NCI-H2081 (cell line): Measurements from ENCODE around the gene OPRD1.
A peak's percentile ranks its signal among the peaks of the same experiment; 100 is the strongest.

Experiments used
- DNase-seq, 2 experiments: peaks; one replicate each; lab custom pipeline; 2025; lab: John Stamatoyannopoulos, UW

OPRD1 gene

GRCh38 chr1:28885472-28885877 lies 73.5 kb downstream of the OPRD1 start:
- no peak for DNase-seq

- DNase-seq: no peak
Measured at GRCh38 chr1:28885977-28886730, 74.2 kb downstream of the OPRD1 start.

- peak; percentile 77 to 87 for DNase-seq
Measured at GRCh38 chr1:28886731-28887418, 74.9 kb downstream of the OPRD1 start.

GRCh38 chr1:28887419-28887834 lies 75.5 kb downstream of the OPRD1 start:
- no peak for DNase-seq

- no peak for DNase-seq
Measured at GRCh38 chr1:28887835-28888682, 76.1 kb downstream of the OPRD1 start.

- DNase-seq: no peak
Measured at GRCh38 chr1:28888915-28889314, 76.9 kb downstream of the OPRD1 start.

GRCh38 chr1:28889357-28889756 lies 77.4 kb downstream of the OPRD1 start:
- no peak for DNase-seq

- DNase-seq: no peak
Measured at GRCh38 chr1:28890435-28890834, 78.5 kb downstream of the OPRD1 start.

GRCh38 chr1:28890836-28891235 lies 78.9 kb downstream of the OPRD1 start:
- no peak for DNase-seq

- no peak for DNase-seq
Measured at GRCh38 chr1:28891256-28891655, 79.3 kb downstream of the OPRD1 start.

- peak in 1 of 2 experiments; percentile 7 for DNase-seq
Measured at GRCh38 chr1:28893403-28894102, 81.6 kb downstream of the OPRD1 start.

- no peak for DNase-seq
Measured at GRCh38 chr1:28894785-28895184, 82.8 kb downstream of the OPRD1 start.

- no peak for DNase-seq
Measured at GRCh38 chr1:28895896-28896608, 84.1 kb downstream of the OPRD1 start.

- DNase-seq: no peak
Measured at GRCh38 chr1:28896609-28896986, 84.6 kb downstream of the OPRD1 start.

- no peak for DNase-seq
Measured at GRCh38 chr1:28897789-28898188, 85.8 kb downstream of the OPRD1 start.

GRCh38 chr1:28898405-28898881 lies 86.5 kb downstream of the OPRD1 start:
- DNase-seq: no peak

- DNase-seq: no peak
Measured at GRCh38 chr1:28899267-28899666, 87.3 kb downstream of the OPRD1 start.

- DNase-seq: no peak
Measured at GRCh38 chr1:28900562-28900961, 88.6 kb downstream of the OPRD1 start.

GRCh38 chr1:28902738-28903137 lies 90.8 kb downstream of the OPRD1 start:
- no peak for DNase-seq

GRCh38 chr1:28905921-28906666 lies 94.1 kb downstream of the OPRD1 start:
- no peak for DNase-seq
